ENCODE results near the gene LNX2.
A peak's percentile ranks its signal among the peaks of the same experiment; 100 is the strongest.

The LNX2 gene

GRCh38 chr13:27572234-27572901 lies 48.0 kb downstream of the LNX2 start:
- no peak for DNase-seq
- H3K9me3 Mint-ChIP-seq = peaks cover 15% of the 10 kb centered on the region
- H3K27ac Mint-ChIP-seq = no peak overlapping the region
- H3K4me3 Mint-ChIP-seq = no peak overlapping the region
- no peaks in the 10 kb centered on the region for H3K4me1 Mint-ChIP-seq
- H3K27me3 Mint-ChIP-seq (ENCODE audit: low read depth, poor library complexity) = no peaks in the 10 kb centered on the region
- peaks cover 30% of the 10 kb centered on the region for H3K36me3 Mint-ChIP-seq (ENCODE audit: low read depth)
- TF ChIP-seq CTCF (IDR thresholded peaks at IDR 0.05) = no peak

- Mint-ChIP-seq H3K4me1 (no peaks in the 10 kb centered on the region), H3K27ac (no peak overlapping the region), H3K27me3 (ENCODE audit: low read depth, poor library complexity) (no peaks in the 10 kb centered on the region), H3K4me3 (no peak overlapping the region), H3K36me3 (ENCODE audit: low read depth) (peaks cover 26% of the 10 kb centered on the region), H3K9me3 (peaks cover 15% of the 10 kb centered on the region)
- DNase-seq = no peak
- no peak for TF ChIP-seq CTCF (IDR thresholded peaks at IDR 0.05)
Observed at GRCh38 chr13:27570906-27571305, 49.4 kb downstream of the LNX2 start.

DNA sequence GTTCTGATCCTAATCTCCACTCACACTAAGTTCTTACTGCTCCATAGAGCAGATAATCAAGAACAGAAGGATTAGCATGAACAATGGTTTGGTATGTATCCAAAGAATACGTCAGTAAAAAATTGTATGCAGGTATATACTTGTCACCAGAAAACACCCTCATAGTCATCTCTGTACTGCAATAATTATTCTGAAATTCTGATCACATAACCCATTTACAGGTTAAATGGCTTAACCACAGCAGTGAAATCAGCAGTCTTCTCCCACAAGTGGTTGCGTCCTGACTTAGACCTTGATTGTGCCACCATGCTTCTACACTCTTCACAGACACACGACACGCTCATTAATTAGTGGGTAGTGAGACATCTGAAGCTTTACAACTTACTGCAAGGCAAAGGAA lies 50.9 kb downstream of the LNX2 start:
- no peak for TF ChIP-seq CTCF (IDR thresholded peaks at IDR 0.05)
- DNase-seq = no peak
- Mint-ChIP-seq H3K4me1 (no peaks in the 10 kb centered on the region), H3K27me3 (ENCODE audit: low read depth, poor library complexity) (no peaks in the 10 kb centered on the region), H3K27ac (no peak overlapping the region), H3K4me3 (no peak overlapping the region), H3K9me3 (peaks cover 8% of the 10 kb centered on the region), H3K36me3 (ENCODE audit: low read depth) (peaks cover 11% of the 10 kb centered on the region)

GRCh38 chr13:27565818-27566217 lies 54.5 kb downstream of the LNX2 start:
- Mint-ChIP-seq H3K27me3 (ENCODE audit: low read depth, poor library complexity) (no peaks in the 10 kb centered on the region), H3K4me3 (no peak overlapping the region), H3K36me3 (ENCODE audit: low read depth) (no peaks in the 10 kb centered on the region), H3K27ac (no peak overlapping the region), H3K9me3 (no peaks in the 10 kb centered on the region), H3K4me1 (no peaks in the 10 kb centered on the region)
- no peak for TF ChIP-seq CTCF (IDR thresholded peaks at IDR 0.05)
- DNase-seq = no peak

- H3K36me3 Mint-ChIP-seq (ENCODE audit: low read depth) = no peaks in the 10 kb centered on the region
- no peak for TF ChIP-seq CTCF (IDR thresholded peaks at IDR 0.05)
- H3K9me3 Mint-ChIP-seq = no peaks in the 10 kb centered on the region
- H3K4me1 Mint-ChIP-seq = no peaks in the 10 kb centered on the region
- no peaks in the 10 kb centered on the region for H3K27me3 Mint-ChIP-seq (ENCODE audit: low read depth, poor library complexity)
- H3K4me3 Mint-ChIP-seq = no peak overlapping the region
- DNase-seq = no peak
- H3K27ac Mint-ChIP-seq = no peak overlapping the region
Observed at GRCh38 chr13:27562457-27562856, 57.9 kb downstream of the LNX2 start.

DNA sequence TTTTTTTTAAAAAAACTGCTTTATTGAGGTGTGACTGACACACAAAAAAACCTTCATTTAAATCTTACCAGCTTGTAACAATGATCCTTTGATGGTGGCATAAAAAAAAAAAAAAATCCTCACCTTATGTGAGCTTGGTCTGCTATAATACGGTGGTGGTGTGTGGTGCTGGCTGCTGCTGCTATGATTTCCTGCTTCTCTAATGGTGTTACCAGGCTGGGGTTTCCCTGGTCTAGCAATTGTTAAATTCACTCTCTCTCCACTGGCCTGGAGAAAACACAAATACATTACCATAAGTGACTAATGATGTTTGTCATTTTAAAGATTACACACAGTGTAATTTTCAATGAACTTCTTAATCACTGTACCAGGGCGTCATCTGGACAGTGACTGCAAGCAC lies 60.6 kb downstream of the LNX2 start:
- Mint-ChIP-seq H3K27me3 (ENCODE audit: low read depth, poor library complexity) (no peaks in the 10 kb centered on the region), H3K9me3 (peaks cover 9% of the 10 kb centered on the region), H3K4me1 (no peaks in the 10 kb centered on the region), H3K4me3 (no peak overlapping the region), H3K27ac (peak overlapping the region; percentile 52), H3K36me3 (ENCODE audit: low read depth) (peaks cover 22% of the 10 kb centered on the region)
- TF ChIP-seq CTCF (IDR thresholded peaks at IDR 0.05) = no peak
- DNase-seq = no peak
